Astrocyte (in vitro differentiated cells and primary cell): ENCODE results near the gene CD320.

ENCODE experiments used
- EZH2 ChIP-seq: IDR thresholded peaks from 2 replicates; pipeline ENCODE4 v1.6.1; 2012; ENCODE audit warnings: mild to moderate bottlenecking, low read length, inconsistent platforms; ENCODE audit not compliant: insufficient read depth
- TF ChIP-seq, protein P1 (sequence below): IDR thresholded peaks from 2 replicates; pipeline ENCODE4 v1.5.1; 2011; ENCODE audit warnings: low read depth, mild to moderate bottlenecking, inconsistent platforms, low read length, moderate library complexity; ENCODE audit not compliant: insufficient read depth

DNA sequence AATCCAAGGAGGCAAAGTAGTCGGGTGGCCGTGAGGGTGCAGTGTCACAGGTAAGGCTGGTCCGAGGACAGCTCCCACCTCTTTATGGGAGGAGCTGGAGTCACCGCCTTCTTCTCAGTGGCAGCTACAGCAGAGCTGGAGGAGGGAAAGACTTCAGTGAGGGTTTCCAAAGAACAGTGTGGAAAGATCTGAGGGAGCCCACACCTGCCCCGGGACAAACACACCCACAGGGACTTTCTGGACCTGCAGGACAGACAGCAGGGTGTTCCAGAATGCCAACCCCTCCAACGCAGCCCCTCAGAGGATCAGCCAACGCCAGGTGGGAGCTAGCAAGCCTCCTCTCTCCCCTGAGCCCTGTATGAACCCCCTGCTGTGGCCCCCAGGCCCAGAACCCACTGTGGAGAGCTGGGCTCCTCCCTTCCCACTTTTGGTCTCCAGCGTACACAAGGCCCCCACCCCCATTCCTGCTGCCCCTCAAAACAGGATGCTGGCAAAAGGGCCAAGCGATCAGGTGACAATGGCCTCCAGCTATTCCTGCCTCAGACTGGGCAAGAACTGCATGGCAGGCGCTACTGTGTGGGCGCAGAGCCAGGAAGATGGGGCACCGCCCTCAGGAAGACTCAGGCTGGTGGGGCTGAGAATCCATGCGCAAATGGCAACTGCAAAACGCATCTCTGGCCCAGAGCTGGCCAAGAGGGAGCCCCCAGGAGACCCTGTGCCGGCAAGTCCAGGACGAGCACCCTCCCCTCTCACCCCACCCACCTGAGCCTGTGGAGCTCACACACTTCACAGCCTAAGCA is 3.5 kb upstream of the CD320 start:
- TF ChIP-seq, protein P1, sequence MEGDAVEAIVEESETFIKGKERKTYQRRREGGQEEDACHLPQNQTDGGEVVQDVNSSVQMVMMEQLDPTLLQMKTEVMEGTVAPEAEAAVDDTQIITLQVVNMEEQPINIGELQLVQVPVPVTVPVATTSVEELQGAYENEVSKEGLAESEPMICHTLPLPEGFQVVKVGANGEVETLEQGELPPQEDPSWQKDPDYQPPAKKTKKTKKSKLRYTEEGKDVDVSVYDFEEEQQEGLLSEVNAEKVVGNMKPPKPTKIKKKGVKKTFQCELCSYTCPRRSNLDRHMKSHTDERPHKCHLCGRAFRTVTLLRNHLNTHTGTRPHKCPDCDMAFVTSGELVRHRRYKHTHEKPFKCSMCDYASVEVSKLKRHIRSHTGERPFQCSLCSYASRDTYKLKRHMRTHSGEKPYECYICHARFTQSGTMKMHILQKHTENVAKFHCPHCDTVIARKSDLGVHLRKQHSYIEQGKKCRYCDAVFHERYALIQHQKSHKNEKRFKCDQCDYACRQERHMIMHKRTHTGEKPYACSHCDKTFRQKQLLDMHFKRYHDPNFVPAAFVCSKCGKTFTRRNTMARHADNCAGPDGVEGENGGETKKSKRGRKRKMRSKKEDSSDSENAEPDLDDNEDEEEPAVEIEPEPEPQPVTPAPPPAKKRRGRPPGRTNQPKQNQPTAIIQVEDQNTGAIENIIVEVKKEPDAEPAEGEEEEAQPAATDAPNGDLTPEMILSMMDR = no peak
- no peak for TF ChIP-seq EZH2
